Measurements from ENCODE around the gene ANKRD44. TPM values are rescaled to one million over a fixed set of nuclear protein-coding genes. Genes with fewer than 3 reads are reported as not detected.

The ANKRD44 gene
- total RNA-seq, 2 donors from 2014 or later, result 7.0 to 7.9 TPM

DNA sequence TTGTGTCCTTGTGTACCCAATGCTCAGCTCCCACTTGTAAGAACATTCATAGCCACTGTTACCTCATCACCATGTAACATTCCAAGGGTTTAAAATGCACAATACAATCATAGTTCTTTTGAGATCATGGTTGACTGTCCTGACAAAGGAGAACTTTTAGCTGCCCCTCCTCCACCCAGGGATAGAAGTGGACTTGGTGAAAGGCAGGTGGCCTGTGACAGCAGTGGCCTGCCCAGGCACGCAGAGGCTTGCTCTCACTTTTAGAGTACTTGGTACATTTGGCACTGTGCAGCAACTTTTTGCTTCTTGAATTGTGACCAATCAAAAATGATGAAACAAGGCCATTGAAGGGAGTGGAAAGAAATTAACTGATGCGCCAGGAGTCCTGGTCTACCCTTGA is 108.7 kb downstream of the ANKRD44 start:
- intact Hi-C loops (cut with DNase I), result no loop called here
- Histone ChIP-seq H3K27me3 (no peaks in the 10 kb centered on the region), H3K27ac (no peak overlapping the region), H3K36me3 (no peaks in the 10 kb centered on the region), H3K9me3 (no peaks in the 10 kb centered on the region), H3K4me1 (no peaks in the 10 kb centered on the region), H3K4me3 (no peak overlapping the region), H3K9ac (ENCODE audit: low read depth in 2 of 2, low read length in 2 of 2) (no peak overlapping the region)
- no peak for DNase-seq
- TF ChIP-seq CTCF (IDR thresholded peaks at IDR 0.05), result no peak

GRCh38 chr2:197200762-197201058 is 109.9 kb downstream of the ANKRD44 start:
- intact Hi-C loops (cut with DNase I), result no loop called here
- no peaks in the 10 kb centered on the region for H3K4me1 ChIP-seq
- H3K9ac ChIP-seq (ENCODE audit: low read depth in 2 of 2, low read length in 2 of 2), result no peak overlapping the region
- H3K9me3 ChIP-seq, result no peaks in the 10 kb centered on the region
- no peak for TF ChIP-seq CTCF (IDR thresholded peaks at IDR 0.05)
- no peak for DNase-seq
- H3K27me3 ChIP-seq, result no peaks in the 10 kb centered on the region
- H3K36me3 ChIP-seq, result no peaks in the 10 kb centered on the region
- H3K27ac ChIP-seq, result no peak overlapping the region
- no peak overlapping the region for H3K4me3 ChIP-seq

DNA sequence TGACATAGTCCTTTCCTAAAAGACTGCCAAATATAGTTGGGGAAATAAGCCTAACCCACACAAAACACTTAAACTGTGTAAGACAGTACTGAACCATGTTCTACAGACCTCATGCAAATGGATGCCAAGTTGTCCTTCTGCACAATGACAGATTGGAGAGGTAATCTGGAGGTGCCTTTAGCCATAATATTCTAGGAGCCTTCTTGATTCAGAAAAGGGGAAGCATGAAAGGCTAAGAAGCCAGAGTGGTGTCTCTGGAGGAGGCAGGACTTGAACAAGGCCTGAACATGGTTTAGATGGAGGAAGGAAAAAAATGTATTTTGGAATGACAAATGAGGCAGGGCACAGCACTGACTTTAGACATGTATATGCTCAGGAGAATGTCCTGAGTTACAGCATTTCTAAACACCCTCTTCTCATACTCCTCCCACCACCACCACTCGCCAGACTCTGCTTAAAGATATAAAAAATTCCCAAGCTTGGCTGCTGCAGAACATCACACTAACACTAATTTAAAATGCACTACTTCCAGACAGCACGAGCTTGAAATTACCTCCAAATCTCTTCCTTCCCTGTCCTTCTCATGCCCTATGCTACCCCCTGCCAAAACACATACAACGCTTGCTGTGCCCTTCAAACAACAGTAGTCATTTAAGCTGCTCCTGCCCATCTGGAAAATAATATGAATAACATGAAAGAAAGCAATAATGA is 110.4 kb downstream of the ANKRD44 start:
- H3K27me3 ChIP-seq, result no peaks in the 10 kb centered on the region
- no peak for DNase-seq
- no peak overlapping the region for H3K4me3 ChIP-seq
- H3K4me1 ChIP-seq, result no peaks in the 10 kb centered on the region
- H3K36me3 ChIP-seq, result no peaks in the 10 kb centered on the region
- intact Hi-C loops (cut with DNase I), result no loop called here
- TF ChIP-seq CTCF (IDR thresholded peaks at IDR 0.05), result no peak
- peak overlapping the region; percentile 13 for H3K27ac ChIP-seq
- no peak overlapping the region for H3K9ac ChIP-seq (ENCODE audit: low read depth in 2 of 2, low read length in 2 of 2)
- no peaks in the 10 kb centered on the region for H3K9me3 ChIP-seq

DNA sequence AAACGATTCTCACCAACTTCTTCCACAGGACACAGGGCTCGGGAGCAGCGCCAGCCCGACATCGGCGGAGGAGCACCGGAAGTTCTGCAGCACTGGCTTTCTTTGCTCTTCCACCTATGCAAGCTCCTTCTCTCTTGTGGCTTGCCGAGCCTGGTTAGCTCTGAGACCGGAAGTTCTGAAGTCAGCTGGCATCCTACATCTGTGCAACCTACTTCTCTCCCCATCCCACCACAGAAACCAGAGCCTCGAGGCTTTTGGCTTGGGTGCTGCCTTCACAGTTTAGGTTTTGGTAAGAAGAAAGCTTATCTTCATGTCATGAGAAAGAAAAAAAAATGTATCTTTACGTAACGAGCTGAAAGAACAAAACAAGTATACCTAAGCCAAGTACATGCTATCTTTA is 111.7 kb downstream of the ANKRD44 start:
- no peak overlapping the region for H3K9ac ChIP-seq (ENCODE audit: low read depth in 2 of 2, low read length in 2 of 2)
- peak overlapping the region; percentile 4 for H3K27ac ChIP-seq
- H3K4me1 ChIP-seq, result no peaks in the 10 kb centered on the region
- no peaks in the 10 kb centered on the region for H3K9me3 ChIP-seq
- H3K36me3 ChIP-seq, result no peaks in the 10 kb centered on the region
- no peaks in the 10 kb centered on the region for H3K27me3 ChIP-seq
- DNase-seq, result peak; percentile 54
- no peak overlapping the region for H3K4me3 ChIP-seq
- intact Hi-C loops (cut with DNase I), result no loop called here
- no peak for TF ChIP-seq CTCF (IDR thresholded peaks at IDR 0.05)

DNA sequence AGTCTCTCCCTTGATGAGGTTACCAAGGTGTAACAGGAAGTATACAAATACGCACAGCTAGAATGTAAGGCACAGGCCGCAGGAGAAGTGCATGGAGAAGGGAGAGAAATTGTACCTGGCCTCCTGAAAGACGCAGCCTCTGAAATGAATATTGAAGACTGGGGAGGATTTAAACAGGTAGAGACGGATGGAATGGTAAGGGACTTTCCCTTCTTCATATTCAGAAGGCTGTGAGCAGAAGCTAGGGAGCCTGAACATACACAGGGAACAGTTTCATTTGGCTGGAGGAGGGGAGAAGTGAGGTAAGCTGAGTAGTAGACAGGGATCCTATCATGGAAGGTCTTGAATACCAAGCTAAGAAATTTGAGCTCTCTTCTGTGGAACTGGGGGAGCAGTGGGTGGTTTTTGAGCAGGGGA is 112.7 kb downstream of the ANKRD44 start:
- no peak overlapping the region for H3K4me3 ChIP-seq
- H3K36me3 ChIP-seq, result no peaks in the 10 kb centered on the region
- no peak for DNase-seq
- no peak overlapping the region for H3K9ac ChIP-seq (ENCODE audit: low read depth in 2 of 2, low read length in 2 of 2)
- H3K27ac ChIP-seq, result peak overlapping the region; percentile 4
- TF ChIP-seq CTCF (IDR thresholded peaks at IDR 0.05), result no peak
- no peaks in the 10 kb centered on the region for H3K4me1 ChIP-seq
- H3K27me3 ChIP-seq, result no peaks in the 10 kb centered on the region
- no peaks in the 10 kb centered on the region for H3K9me3 ChIP-seq
- intact Hi-C loops (cut with DNase I), result no loop called here

All from colonic mucosa (tissue), 4 donors.